ENCODE measurements around the gene SPG21. TPM values are rescaled to one million over a fixed set of nuclear protein-coding genes. Genes with fewer than 3 reads are reported as not detected.

Gene SPG21
- total RNA-seq, 3 donors from 2014 or later = 91.5 to 109 (median 92.8) TPM

- Histone ChIP-seq H3K4me1 (no peaks in the 10 kb centered on the region), H3K27me3 (no peaks in the 10 kb centered on the region), H3K36me3 (no peaks in the 10 kb centered on the region), H3K4me3 (no peak overlapping the region), H3K9me3 (no peaks in the 10 kb centered on the region), H3K27ac (no peak overlapping the region)
- intact Hi-C loops (cut with DNase I; ENCODE audit: low total_unique reads) = loop anchor here (10.0 kb wide), 1 partner anchor 61 kb away; no protein-coding TSS in a partner anchor
- no peak for DNase-seq (ENCODE audit: low spot score in 2 of 2)
- TF ChIP-seq POLR2A (IDR thresholded peaks at IDR 0.05) = no peak
- TF ChIP-seq POLR2AphosphoS5 (IDR thresholded peaks at IDR 0.05) = no peak
- TF ChIP-seq CTCF (IDR thresholded peaks at IDR 0.05) = peak in 1 of 3 donors; percentile 19
Observed at GRCh38 chr15:65033659-65034269, 44.0 kb upstream of the SPG21 start.

- H3K4me1 ChIP-seq = peaks cover 0 to 7% of the 10 kb centered on the region in 2 donors
- H3K36me3 ChIP-seq = no peaks in the 10 kb centered on the region
- H3K27ac ChIP-seq = no peak overlapping the region
- H3K27me3 ChIP-seq = no peaks in the 10 kb centered on the region
- TF ChIP-seq CTCF (IDR thresholded peaks at IDR 0.05) (peak in 2 of 3 donors; percentile 36 to 48), POLR2AphosphoS5 (IDR thresholded peaks at IDR 0.05) (no peak)
- no peak for DNase-seq (ENCODE audit: low spot score in 2 of 2)
- H3K4me3 ChIP-seq = no peak overlapping the region
- H3K9me3 ChIP-seq = no peaks in the 10 kb centered on the region
- intact Hi-C loops (cut with DNase I; ENCODE audit: low total_unique reads) = loop anchor here (10.0 kb wide), 1 partner anchor 62 kb away; no protein-coding TSS in a partner anchor
Observed at GRCh38 chr15:65032801-65033537, 43.3 kb upstream of the SPG21 start.

- no peaks in the 10 kb centered on the region for H3K27me3 ChIP-seq
- intact Hi-C loops (cut with DNase I; ENCODE audit: low total_unique reads) = loop anchor here (10.0 kb wide), 1 partner anchor 65 kb away; no protein-coding TSS in a partner anchor
Observed at GRCh38 chr15:65029736-65030208, 40.1 kb upstream of the SPG21 start.

DNA sequence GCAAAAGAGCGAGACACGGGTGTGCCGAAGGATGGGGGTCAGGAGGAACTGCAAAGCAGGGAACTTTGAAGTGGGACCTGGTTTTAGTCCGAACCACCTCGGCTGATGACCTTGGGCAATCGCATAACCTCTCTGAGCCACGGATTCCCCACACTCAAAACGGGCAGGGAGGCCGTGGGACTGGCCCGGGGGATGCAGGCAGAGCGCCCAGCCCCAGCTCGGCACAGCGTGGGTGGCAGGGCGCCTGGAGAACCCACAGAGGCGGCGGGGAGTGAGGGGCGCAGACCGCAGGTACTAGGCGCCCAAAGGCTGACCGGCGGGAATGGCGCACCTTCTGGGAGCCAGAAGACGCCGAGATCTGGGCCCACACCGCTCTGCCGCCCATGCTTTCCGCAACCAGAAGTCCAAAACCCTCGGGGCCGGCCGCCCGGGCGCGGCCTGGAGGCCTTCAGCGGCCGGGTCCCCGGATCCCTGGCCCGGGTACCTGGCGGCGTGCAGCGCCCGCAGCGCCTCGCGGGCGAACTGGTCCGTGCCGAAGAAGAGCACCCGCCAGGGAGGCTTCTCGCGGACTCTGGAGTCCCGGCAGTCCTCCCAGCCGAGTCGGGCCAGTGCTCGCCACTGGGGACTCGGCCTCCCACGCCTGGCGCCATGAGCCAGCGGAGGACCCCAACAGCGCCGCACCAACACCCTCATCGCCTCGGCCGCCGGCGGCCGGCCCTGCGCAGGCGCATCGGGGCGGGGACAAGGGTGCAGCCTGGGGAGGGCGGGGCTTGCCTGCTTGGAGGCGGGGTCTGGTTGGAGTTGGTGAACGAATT lies 39.4 kb upstream of the SPG21 start, which contains the start of gene MTFMT:
Gene MTFMT (minus strand): TSS at position 719 of the 815 bp plus-strand sequence. CDS start 26 bp downstream, at position 693.
- peak; percentile 80 to 90 for DNase-seq (ENCODE audit: low spot score in 2 of 2)
- H3K4me3 ChIP-seq = peak within 1 kb of the TSS; percentile 87 to 99 (median 88)
- intact Hi-C loops (cut with DNase I; ENCODE audit: low total_unique reads) = no loop called here
- H3K27me3 ChIP-seq = no peaks in the 10 kb centered on the region
- peak within 1 kb of the TSS; percentile 51 to 74 for H3K27ac ChIP-seq
- peak; percentile 90 for TF ChIP-seq POLR2A (IDR thresholded peaks at IDR 0.05)
- TF ChIP-seq POLR2AphosphoS5 (IDR thresholded peaks at IDR 0.05) = peak; percentile 82 to 94 (median 93)
- TF ChIP-seq CTCF (IDR thresholded peaks at IDR 0.05) = no peak
- H3K9me3 ChIP-seq = no peaks in the 10 kb centered on the region
- H3K36me3 ChIP-seq = no peaks in the 10 kb centered on the region
- peaks cover 0 to 7% of the 10 kb centered on the region in 2 donors for H3K4me1 ChIP-seq

More at GRCh38 chr15:65029736-65030208, 40.1 kb upstream of the SPG21 start:
- TF ChIP-seq POLR2AphosphoS5 (IDR thresholded peaks at IDR 0.05) = no peak
- TF ChIP-seq CTCF (IDR thresholded peaks at IDR 0.05) = no peak
- TF ChIP-seq POLR2A (IDR thresholded peaks at IDR 0.05) = no peak
- Histone ChIP-seq H3K36me3 (no peaks in the 10 kb centered on the region), H3K27ac (peak overlapping the region in 1 of 2 donors; percentile 74), H3K9me3 (no peaks in the 10 kb centered on the region), H3K4me1 (peaks cover 0 to 7% of the 10 kb centered on the region in 2 donors), H3K4me3 (peak overlapping the region; percentile 87 to 99 (median 88))
- no peak for DNase-seq (ENCODE audit: low spot score in 2 of 2)

Data from breast epithelium (tissue), 4 donors.